MM.1S (cell line): Measurements from ENCODE around the gene FAM124A.

Experiments
- EZH2phosphoT487 ChIP-seq: fragments of 300-600 bp; sonication (generic); IDR thresholded peaks from 2 replicates; pipeline ENCODE4 v1.6.1; 2018; ENCODE audit warnings: antibody characterized with exemption, low read length
- TF ChIP-seq, protein P1 (sequence below): fragments of 300-600 bp; sonication (generic); IDR thresholded peaks from 2 replicates; pipeline ENCODE4 v1.5.1; 2016; ENCODE audit warnings: antibody characterized with exemption, low read length, mixed read lengths

DNA sequence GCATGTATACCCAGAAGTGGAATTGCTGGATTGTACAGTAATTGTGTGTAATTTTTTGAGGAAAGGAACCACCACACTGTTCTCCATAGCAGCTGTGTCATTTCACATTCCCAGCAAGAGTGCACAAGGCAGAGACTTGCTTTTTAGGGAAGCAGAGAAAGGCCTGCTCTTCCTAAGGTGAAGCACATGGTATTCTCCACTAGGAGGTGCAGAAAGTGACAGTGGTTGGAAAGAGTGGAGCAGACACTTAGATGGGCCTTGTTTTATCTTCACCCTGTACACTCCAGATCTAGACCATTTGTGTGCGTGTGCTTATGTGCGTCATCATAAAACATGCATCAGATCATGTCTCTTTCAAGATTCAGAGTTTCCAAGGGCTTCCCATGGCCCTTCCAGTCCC lies 35.0 kb downstream of the FAM124A start:
- TF ChIP-seq, protein P1, sequence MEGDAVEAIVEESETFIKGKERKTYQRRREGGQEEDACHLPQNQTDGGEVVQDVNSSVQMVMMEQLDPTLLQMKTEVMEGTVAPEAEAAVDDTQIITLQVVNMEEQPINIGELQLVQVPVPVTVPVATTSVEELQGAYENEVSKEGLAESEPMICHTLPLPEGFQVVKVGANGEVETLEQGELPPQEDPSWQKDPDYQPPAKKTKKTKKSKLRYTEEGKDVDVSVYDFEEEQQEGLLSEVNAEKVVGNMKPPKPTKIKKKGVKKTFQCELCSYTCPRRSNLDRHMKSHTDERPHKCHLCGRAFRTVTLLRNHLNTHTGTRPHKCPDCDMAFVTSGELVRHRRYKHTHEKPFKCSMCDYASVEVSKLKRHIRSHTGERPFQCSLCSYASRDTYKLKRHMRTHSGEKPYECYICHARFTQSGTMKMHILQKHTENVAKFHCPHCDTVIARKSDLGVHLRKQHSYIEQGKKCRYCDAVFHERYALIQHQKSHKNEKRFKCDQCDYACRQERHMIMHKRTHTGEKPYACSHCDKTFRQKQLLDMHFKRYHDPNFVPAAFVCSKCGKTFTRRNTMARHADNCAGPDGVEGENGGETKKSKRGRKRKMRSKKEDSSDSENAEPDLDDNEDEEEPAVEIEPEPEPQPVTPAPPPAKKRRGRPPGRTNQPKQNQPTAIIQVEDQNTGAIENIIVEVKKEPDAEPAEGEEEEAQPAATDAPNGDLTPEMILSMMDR: no peak
- TF ChIP-seq EZH2phosphoT487: no peak
